Measurements from ENCODE around the gene PRSS56.

Gene PRSS56

GRCh38 chr2:232502511-232502910 is 17.7 kb upstream of the PRSS56 start:
- no peak for DNase-seq (ENCODE audit: low read depth)

DNA sequence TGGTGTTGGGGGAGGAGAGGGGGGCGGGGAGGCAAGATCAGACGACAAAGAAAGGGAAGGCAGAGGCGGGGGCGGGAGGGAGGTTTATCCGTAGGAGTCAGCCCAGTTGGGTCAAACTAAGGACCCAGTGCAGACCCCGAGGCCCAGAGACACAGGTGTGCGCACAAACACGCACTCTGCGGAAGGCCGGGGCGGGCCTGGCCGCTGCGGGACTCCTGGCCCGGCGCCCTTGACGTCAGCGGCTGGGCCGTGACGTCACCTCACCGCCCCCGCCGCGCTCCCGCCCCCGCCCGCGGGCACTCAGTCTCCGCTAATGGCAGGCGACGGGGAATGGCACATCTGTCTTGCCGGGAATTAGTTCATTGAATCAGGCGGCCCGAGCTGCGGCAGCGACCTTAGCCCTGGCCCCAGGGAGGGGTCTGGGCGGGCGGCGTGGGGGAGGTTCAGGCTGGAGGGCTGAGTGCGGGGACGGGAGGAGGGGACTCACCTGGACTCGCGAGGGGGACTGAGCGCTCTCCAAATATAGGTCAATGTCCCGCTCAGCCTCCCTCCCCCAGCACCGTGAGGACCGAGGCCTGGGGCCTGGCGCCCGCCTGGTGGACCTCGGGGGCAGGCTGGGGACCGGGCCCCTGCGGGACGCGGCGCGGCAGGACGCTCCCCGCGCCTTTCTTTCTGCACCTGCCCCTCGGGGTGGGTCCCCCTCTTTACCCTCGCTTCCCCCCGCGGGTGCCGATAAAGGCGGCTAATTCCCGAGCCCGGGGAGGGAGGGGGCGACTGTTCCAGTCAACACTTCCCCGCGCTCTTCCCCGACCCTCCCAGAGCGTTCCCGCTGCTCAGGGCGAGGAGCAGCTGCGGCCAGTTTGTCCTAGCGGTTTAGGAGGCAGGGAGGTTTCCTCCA is 17.0 kb upstream of the PRSS56 start:
- no peak for DNase-seq (ENCODE audit: low read depth)

GRCh38 chr2:232503809-232504323 is 16.3 kb upstream of the PRSS56 start:
- DNase-seq (ENCODE audit: low read depth): no peak

GRCh38 chr2:232504438-232504837 is 15.8 kb upstream of the PRSS56 start:
- DNase-seq (ENCODE audit: low read depth): no peak

DNA sequence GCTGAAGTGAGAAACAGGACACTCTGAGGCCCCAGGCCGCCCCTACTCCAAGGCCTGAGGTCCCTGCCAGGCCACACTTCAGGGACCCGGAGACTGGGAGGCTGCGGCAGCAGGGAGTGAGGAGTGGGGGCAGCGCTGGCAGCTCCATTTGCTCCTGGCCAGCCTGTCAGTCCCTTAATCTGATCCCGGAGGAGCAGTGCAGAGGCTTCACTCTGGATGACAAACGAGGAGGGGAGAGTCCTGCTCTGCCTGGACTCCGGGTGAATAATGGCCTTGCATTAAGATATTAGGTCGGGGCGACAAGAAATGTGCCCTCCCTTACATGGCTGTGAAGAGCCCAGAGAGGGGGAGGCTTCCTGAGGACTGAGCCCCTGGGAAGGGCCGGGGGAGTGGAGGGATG is 14.3 kb upstream of the PRSS56 start:
- no peak for DNase-seq (ENCODE audit: low read depth)

DNA sequence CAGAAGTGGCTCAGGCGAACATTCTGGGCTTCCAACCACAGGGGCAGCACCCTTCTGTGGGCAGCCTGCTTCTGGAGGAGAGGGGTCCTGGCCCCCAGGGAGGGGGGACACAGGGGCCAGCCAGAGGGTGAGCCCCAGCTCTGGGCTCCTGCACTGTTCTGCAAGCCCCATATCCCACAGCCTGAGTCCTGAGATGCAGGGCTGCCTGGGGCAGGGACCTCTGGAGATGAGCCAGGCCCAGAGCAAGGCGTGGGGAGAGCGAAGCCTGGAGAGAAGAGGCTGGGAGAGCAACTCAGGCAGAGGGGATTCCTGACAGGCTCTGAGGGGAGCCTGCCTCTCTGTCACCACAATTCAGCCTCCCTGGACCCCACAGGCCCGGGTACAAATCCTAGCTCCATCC is 13.5 kb upstream of the PRSS56 start:
- DNase-seq (ENCODE audit: low read depth): no peak

DNA sequence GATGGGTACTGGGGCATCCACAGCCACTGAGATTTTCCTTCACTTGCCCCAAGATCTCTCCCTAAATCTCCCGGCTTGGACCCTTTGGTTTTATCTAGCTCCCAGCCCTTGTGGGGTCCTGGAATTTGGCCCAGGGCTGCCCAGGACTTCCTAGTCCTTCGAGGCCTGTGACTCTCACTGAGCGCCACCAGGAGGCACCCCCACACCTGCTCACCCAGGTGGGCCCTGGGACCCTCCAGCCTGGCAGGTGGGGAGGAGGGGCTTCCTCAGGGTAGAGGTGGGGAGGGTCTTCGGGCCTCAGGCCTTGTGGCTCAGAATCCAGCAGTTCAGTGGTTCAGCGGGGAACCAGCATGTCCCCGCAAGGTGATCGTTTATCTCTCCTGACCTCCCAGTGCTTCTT is 11.9 kb upstream of the PRSS56 start:
- no peak for DNase-seq (ENCODE audit: low read depth)

- DNase-seq (ENCODE audit: low read depth): no peak
Observed at GRCh38 chr2:232511336-232511890, 8.8 kb upstream of the PRSS56 start.

DNA sequence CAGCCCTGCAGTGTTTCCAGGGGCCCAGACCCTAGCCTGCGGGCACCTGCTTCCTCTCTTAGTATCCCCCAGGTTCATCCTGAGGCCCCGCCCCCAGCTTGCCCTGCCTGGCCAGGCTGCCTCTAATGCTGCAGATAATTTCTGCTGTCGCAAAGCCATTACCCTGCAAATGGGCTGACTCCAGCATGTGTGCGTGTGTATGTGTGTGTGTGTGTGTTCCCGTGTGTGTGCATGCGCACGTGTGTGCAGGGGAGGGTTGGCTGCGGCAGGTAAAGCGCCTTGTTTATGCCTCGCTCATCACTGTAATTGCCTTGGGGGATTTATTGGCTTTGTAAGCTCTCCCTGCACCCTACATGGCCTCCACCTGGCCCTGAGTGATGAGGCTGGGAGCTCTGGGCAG is 7.6 kb upstream of the PRSS56 start:
- no peak for DNase-seq (ENCODE audit: low read depth)

- no peak for DNase-seq (ENCODE audit: low read depth)
Observed at GRCh38 chr2:232513353-232513752, 6.8 kb upstream of the PRSS56 start.

GRCh38 chr2:232515639-232516038 is 4.5 kb upstream of the PRSS56 start:
- DNase-seq (ENCODE audit: low read depth): no peak

DNA sequence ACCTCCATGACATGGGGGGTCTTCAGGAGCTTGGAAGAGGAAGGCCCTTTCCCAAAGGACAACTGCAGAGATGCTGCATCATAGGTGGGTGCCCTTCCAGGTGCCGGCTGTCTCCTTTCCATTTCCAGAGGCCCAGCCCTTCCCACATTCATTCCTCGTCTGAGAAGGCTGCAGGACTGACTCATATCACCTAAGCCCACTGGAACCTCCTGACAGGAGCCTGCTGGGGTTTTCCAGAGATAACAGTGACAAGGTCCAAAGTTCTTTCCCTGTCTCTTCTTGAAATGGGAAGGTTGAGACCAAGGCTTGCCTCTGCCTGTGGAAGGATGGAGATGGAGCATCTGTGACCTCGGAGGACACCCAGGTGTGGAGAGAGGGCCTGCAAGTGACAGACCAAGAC is 3.6 kb upstream of the PRSS56 start:
- no peak for DNase-seq (ENCODE audit: low read depth)

- DNase-seq (ENCODE audit: low read depth): no peak
Observed at GRCh38 chr2:232518844-232519243, 1.3 kb upstream of the PRSS56 start.

- no peak for DNase-seq (ENCODE audit: low read depth)
Observed at GRCh38 chr2:232520489-232520888, 301 bp downstream of the PRSS56 start.

GRCh38 chr2:232521098-232521497 is 910 bp downstream of the PRSS56 start:
- no peak for DNase-seq (ENCODE audit: low read depth)

DNA sequence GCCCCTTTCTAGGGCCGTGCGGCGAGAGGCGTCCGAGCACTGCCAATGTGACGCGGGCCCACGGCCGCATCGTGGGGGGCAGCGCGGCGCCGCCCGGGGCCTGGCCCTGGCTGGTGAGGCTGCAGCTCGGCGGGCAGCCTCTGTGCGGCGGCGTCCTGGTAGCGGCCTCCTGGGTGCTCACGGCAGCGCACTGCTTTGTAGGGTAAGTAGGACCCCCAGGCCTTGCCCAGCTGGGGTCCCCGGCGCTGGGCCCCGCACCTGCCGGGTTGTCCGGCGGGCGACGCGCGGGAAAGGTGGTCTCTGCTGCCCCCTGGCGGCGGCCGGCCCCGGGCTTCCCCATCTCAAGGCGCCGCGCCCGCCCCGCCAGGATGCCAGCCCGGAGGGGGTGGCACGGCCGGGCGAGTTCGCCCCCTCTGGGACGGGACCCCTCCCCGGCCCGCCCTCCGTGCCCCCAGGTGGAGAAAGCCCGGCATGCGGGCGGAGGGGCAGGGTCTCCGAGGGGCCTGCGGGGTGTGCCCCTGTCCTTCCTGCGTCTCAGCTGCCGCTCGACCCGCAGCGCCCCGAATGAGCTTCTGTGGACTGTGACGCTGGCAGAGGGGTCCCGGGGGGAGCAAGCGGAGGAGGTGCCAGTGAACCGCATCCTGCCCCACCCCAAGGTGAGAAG is 1.9 kb downstream of the PRSS56 start:
- no peak for DNase-seq (ENCODE audit: low read depth)

- DNase-seq (ENCODE audit: low read depth): no peak
Observed at GRCh38 chr2:232522623-232523401, 2.6 kb downstream of the PRSS56 start.

DNA sequence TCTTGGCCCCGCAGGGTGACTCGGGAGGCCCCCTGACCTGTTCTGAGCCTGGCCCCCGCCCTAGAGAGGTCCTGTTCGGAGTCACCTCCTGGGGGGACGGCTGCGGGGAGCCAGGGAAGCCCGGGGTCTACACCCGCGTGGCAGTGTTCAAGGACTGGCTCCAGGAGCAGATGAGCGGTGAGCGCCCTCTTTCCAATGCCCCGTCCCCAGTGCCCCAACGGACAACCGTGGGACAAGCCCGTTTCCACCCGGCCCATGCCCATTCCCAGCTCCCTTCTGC is 3.2 kb downstream of the PRSS56 start:
- DNase-seq (ENCODE audit: low read depth): no peak

DNA sequence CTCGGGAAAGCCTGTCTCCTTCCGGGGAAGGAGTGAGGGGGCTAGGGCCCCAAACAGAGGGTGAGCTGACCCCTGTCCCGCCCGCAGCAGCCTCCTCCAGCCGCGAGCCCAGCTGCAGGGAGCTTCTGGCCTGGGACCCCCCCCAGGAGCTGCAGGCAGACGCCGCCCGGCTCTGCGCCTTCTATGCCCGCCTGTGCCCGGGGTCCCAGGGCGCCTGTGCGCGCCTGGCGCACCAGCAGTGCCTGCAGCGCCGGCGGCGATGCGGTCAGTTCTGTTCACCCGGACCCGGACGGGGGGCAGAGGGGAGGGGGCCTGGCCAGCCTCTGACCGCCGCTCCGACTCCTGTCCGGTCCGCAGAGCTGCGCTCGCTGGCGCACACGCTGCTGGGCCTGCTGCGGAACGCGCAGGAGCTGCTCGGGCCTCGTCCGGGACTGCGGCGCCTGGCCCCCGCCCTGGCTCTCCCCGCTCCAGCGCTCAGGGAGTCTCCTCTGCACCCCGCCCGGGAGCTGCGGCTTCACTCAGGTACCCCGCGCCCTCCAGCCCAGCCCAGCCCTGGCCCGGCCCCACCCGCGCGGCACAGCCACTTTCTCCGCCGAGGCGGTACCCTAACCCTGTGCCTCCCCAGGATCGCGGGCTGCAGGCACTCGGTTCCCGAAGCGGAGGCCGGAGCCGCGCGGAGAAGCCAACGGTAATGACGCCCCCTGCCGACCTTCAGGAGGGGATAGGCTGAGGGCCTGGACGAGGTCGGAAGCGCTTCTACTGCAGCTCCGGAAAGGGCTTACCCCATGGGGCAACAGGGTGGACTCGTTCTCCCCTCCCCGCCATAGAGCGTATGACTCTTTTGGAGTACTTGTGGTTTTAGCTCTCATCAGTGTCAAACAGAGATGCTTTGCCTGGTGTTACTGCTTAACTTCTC is 3.8 kb downstream of the PRSS56 start:
- DNase-seq (ENCODE audit: low read depth): no peak

- no peak for DNase-seq (ENCODE audit: low read depth)
Observed at GRCh38 chr2:232524771-232525170, 4.6 kb downstream of the PRSS56 start.

- no peak for DNase-seq (ENCODE audit: low read depth)
Observed at GRCh38 chr2:232525199-232525598, 5.0 kb downstream of the PRSS56 start.

Measured in GM04504 (cell line).